ENCODE data around the gene MRPL58. TPM values are rescaled to one million over a fixed set of nuclear protein-coding genes. Genes with fewer than 3 reads are reported as not detected.

The MRPL58 gene
- total RNA-seq, 1 experiment from 2014 or later = 41.0 TPM

- Histone ChIP-seq H2AFZ (ENCODE audit: low read length) (no peak overlapping the region), H4K5ac (ENCODE audit: insufficient read length, low read depth, low read length) (no peak overlapping the region), H3K27me3 (ENCODE audit: insufficient read depth, low read length) (no peaks in the 10 kb centered on the region), H3K56ac (ENCODE audit: insufficient read length, low read depth, low read length) (no peak overlapping the region), H2BK12ac (ENCODE audit: insufficient read length, low read depth, low read length) (no peak overlapping the region), H3K4me1 (ENCODE audit: insufficient read depth, low read length) (no peaks in the 10 kb centered on the region), H3K27ac (ENCODE audit: insufficient read length, low read depth, low read length) (no peak overlapping the region), H2BK5ac (ENCODE audit: insufficient read length, low read length) (no peak overlapping the region), H3K4me2 (ENCODE audit: insufficient read depth, insufficient read length, low read length) (no peak overlapping the region), H3K9ac (ENCODE audit: extremely low read depth, insufficient read length, low read length) (no peak overlapping the region), H3K18ac (ENCODE audit: insufficient read length, low read depth, low read length) (no peak overlapping the region), H3K23me2 (ENCODE audit: insufficient read length, low read depth, low read length, poor library complexity, severe bottlenecking) (peaks cover 8% of the 10 kb centered on the region), H3K4ac (ENCODE audit: low read depth, low read length) (no peak overlapping the region), H4K20me1 (ENCODE audit: control insufficient read depth, insufficient read depth, insufficient read length) (no peaks in the 10 kb centered on the region), H2BK15ac (ENCODE audit: low read depth, low read length) (no peak overlapping the region), H3K14ac (ENCODE audit: insufficient read depth, low read length) (no peak overlapping the region), H2AK5ac (ENCODE audit: insufficient read length, low read length) (no peak overlapping the region), H3T11ph (ENCODE audit: low read length) (no peak overlapping the region), H2BK20ac (ENCODE audit: low read depth, low read length, poor library complexity, severe bottlenecking) (no peak overlapping the region), H2BK120ac (ENCODE audit: low read depth, low read length, poor library complexity, severe bottlenecking) (no peak overlapping the region), H4K8ac (replicated peaks; ENCODE audit: insufficient read length, low read depth, low read length) (no peak overlapping the region), H3K79me1 (ENCODE audit: insufficient read depth, low read depth, low read length, poor library complexity, severe bottlenecking) (no peaks in the 10 kb centered on the region), H3K9me3 (ENCODE audit: control insufficient read depth, low read depth, low read length) (no peaks in the 10 kb centered on the region), H3K79me2 (ENCODE audit: insufficient read depth, low read length) (no peaks in the 10 kb centered on the region), H3K23ac (ENCODE audit: insufficient read length, low read depth, low read length) (no peak overlapping the region), H4K91ac (ENCODE audit: insufficient read length, low read depth, low read length) (no peak overlapping the region)
- DNase-seq = no peak
- no peak for TF ChIP-seq CTCF (conservative IDR thresholded peaks at IDR 0.05)
- Mint-ChIP-seq H3K4me3 (no peak overlapping the region), H3K9me3 (no peaks in the 10 kb centered on the region), H3K27me3 (ENCODE audit: low read depth) (peaks cover 2% of the 10 kb centered on the region), H3K4me1 (peaks cover 16 to 18% of the 10 kb centered on the region in 2 experiments), H3K27ac (no peak overlapping the region), H3K36me3 (ENCODE audit: insufficient read depth in 1 of 3, low read depth in 3 of 3) (peaks cover 2 to 20% (median 16%) of the 10 kb centered on the region in 3 experiments; a peak in 5 of 7 replicates)
- WGBS (ENCODE audit: extremely low coverage, insufficient read length, low lambda C conversion rate) = no CpG with 5 or more reads among the region's 6 CpGs
These were observed 4.1 kb upstream of the MRPL58 start for GRCh38 chr17:75008373-75008772.
